Cardiac fibroblast (primary cell): ENCODE measurements around the gene FOXN3.

Experiments used
- DNase-seq, 2 donors: peaks; one replicate each; pipeline versions ENCODE4 v3.0.0 to v3.0.0-alpha.2; 2010; ENCODE audit warnings: low read depth in 2 of 2
- H3K4me3 ChIP-seq, 2 donors: replicated peaks in 1 of 2; 1 replicate in 1 of 2; 2 replicates in 1 of 2; pipeline ENCODE4 v1.5.1; 2011; ENCODE audit warnings: low read depth in 2 of 2, low read length in 2 of 2, mild to moderate bottlenecking in 2 of 2, moderate library complexity in 1 of 2
- TF ChIP-seq, protein P1 (sequence below): IDR thresholded peaks from one replicate; pipeline ENCODE4 v1.5.1; 2011; ENCODE audit warnings: low read depth, mild to moderate bottlenecking, low read length, inconsistent platforms

Gene FOXN3

DNA sequence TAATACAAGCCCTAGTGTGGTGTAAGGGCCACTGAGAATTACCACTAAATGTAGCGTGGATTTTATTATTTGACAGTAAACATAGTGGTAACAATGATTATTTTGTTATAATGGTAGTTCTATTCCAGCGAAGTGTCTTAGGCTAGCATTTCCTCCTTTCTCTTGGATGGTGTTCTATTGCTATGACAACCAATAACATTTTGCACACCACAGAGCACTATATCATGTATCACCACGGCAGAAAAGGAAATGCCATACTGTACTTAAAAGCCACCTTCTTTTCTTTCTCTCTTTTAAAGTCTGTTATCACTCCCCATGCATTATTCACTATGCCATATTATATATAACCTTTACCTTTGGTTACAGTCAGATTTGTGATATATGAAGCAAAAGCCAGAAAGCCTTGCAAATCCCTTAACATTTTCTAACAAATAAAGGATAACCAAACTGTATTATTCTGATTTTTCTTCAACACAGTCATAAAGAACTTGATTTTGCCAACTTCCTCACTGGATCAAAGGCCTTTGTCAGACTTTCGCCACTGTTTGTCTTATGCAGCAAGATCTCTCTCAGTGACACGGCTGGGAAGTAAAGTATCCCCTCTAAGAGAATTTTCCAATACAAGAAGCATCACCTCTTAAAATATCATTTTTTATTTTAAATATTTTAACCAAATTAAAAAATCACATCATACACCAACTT lies 195.8 kb downstream of the FOXN3 start:
- H3K4me3 ChIP-seq: no peak overlapping the region
- peak; percentile 76 to 86 for DNase-seq

DNA sequence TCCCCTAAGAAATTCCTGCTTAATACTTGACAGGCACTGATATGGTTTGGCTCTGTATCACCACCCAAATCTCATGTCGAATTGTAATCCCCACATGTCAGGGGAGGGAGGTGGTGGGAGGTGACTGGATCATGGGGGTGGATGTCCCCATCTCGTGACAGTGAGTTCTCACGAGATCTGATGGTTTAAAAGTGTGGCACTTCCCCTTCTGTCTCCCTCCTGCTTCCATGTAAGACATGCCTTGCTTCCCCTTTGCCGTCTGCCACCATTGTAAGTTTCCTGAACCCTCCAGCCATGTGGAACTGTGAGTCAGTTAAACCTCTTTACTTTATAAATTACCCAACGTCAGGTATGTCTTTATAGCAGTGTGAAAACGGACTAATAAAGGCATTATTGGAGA lies 198.0 kb downstream of the FOXN3 start:
- no peak for DNase-seq
- H3K4me3 ChIP-seq: no peak overlapping the region
- TF ChIP-seq, protein P1, sequence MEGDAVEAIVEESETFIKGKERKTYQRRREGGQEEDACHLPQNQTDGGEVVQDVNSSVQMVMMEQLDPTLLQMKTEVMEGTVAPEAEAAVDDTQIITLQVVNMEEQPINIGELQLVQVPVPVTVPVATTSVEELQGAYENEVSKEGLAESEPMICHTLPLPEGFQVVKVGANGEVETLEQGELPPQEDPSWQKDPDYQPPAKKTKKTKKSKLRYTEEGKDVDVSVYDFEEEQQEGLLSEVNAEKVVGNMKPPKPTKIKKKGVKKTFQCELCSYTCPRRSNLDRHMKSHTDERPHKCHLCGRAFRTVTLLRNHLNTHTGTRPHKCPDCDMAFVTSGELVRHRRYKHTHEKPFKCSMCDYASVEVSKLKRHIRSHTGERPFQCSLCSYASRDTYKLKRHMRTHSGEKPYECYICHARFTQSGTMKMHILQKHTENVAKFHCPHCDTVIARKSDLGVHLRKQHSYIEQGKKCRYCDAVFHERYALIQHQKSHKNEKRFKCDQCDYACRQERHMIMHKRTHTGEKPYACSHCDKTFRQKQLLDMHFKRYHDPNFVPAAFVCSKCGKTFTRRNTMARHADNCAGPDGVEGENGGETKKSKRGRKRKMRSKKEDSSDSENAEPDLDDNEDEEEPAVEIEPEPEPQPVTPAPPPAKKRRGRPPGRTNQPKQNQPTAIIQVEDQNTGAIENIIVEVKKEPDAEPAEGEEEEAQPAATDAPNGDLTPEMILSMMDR: no peak

More for the DNA sequence above, 195.8 kb downstream of the FOXN3 start:
- TF ChIP-seq, protein P1: no peak

DNA sequence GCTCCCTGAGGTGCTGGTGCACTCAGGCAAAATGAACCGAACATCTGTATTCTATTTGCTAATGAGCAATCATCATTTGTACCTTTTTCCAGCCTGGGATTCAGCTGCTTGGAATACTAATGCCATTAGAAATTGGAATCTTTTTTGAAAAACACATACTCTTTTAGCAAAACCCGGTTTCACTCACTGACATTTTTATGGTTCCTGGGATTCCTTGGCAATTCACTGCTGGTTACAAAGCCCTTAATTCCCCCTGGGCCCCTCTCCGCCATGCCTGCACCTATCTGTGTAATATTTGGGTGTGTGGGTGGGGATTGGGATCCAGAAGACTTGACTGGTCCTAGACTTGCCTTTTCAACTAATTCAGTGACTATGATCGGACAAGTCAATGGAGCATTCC lies 199.1 kb downstream of the FOXN3 start:
- no peak for DNase-seq
- TF ChIP-seq, protein P1: no peak
- no peak overlapping the region for H3K4me3 ChIP-seq

DNA sequence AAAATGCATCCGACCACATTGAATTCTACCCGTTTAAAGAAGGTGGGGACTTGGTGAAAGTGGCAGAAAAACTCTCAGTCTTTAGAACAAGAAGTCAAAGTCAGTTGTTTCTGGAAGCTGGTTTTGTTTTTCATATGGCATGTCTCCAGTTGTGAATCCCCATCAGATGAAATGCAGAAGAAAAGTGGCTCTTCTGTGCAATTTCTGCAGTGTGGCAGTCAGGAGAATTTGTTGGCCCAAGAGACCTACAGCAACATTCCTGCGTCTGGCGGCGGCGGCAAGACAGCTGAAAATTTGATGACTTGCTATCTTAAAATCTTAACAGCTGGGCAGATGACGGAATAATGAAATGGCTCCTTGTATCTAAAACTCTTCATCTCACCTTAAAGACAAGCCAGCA lies 201.5 kb downstream of the FOXN3 start:
- H3K4me3 ChIP-seq: no peak overlapping the region
- no peak for DNase-seq
- TF ChIP-seq, protein P1: no peak

DNA sequence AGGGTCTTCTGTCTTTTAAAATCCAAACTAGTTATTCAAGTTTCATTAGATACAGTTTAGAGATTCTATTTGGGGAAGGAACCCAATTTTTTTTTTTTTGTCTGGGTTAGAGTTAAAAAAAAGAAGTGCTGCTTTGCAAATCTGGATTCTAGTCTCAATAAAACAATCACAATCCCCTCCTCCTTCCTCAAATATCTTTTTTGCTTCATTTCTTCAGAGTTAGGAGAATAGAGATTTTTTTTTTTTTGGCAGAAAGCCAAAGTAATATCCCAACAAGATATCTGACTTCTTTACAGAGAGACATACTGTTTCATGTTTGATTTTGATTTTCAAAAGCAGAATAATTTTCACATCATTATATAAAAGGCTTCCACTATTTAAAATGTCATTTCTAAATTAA lies 201.9 kb downstream of the FOXN3 start:
- DNase-seq: peak in 1 of 2 donors; percentile 10
- H3K4me3 ChIP-seq: no peak overlapping the region
- TF ChIP-seq, protein P1: no peak

DNA sequence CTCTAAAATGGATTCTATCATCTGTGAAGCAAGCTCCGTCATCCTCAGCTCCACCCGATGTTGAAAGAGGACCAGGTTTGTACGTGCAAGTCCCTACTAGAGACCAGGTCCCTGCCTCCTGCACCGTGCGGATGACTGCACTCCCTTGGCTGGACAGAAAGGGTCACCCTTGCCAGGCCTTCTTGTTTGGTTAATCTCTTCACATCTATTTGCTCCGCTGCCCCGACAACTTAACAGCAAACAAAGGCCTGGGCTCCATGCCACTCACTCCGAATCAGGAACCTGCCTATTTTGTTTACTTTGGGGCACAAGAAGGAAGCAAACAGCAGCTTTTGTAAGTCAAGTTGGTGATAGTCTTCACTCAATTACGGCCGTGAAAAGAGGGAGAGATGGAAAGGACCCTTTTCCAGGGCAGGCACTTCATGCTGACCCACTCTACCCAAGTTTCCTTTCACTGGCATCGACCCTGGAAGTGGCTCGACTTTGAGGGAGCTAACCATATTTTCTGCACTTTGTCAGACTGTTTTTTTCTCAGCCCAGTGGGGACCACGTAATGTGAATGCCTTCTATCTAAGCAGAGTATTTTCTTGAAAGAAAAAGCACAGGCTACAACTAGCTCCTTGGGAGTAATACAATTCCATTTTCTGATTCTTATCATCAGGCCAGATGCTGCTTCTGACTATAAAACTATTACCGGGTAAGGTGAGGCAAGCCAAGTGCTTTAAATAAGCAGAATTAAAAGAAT lies 202.6 kb downstream of the FOXN3 start:
- peak in 1 of 2 donors; percentile 19 for DNase-seq

More for the DNA sequence above, 202.6 kb downstream of the FOXN3 start:
- H3K4me3 ChIP-seq: no peak overlapping the region
- TF ChIP-seq, protein P1: no peak
